Vagina (tissue), 2 donors: Measurements from ENCODE around the gene FLRT2. TPM values are rescaled to one million over a fixed set of nuclear protein-coding genes. Genes with fewer than 3 reads are reported as not detected.

Experiments
- DNase-seq, 2 donors: peaks; one replicate each; pipeline ENCODE4 v3.0.0-alpha.2; 2017; ENCODE audit errors: extremely low spot score in 2 of 2
- H3K27ac ChIP-seq: fragments of 200-600 bp; sonication (generic); one replicate; pipeline ENCODE4 v1.5.1; 2019
- H3K27me3 ChIP-seq: fragments of 200-600 bp; sonication (generic); one replicate; pipeline ENCODE4 v1.5.1; 2019
- H3K36me3 ChIP-seq, 2 donors: fragments of 200-600 bp; sonication (generic); one replicate each; pipeline ENCODE4 v1.5.1; 2017 to 2019
- H3K4me1 ChIP-seq: fragments of 200-600 bp; sonication (generic); one replicate; pipeline ENCODE4 v1.5.1; 2019
- H3K4me3 ChIP-seq, 2 donors: fragments of 200-600 bp; sonication (generic); 1 replicate in 1 of 2; 2 replicates in 1 of 2; pipeline ENCODE4 v1.5.1; 2016 to 2019
- H3K9me3 ChIP-seq: fragments of 200-600 bp; sonication (generic); one replicate; pipeline ENCODE4 v1.5.1; 2019
- CTCF ChIP-seq, 3 experiments: fragments of 450-650 bp in 2 of 3; fragments of 200-600 bp in 1 of 3; sonication (generic) in 1 of 3; IDR thresholded peaks; one replicate each; pipeline ENCODE4 v1.5.1; 2017 to 2019; ENCODE audit warnings: antibody characterized with exemption in 3 of 3, mild to moderate bottlenecking in 2 of 3, moderate library complexity in 2 of 3
- POLR2A ChIP-seq, 2 donors: fragments of 450-650 bp; IDR thresholded peaks; one replicate each; pipeline ENCODE4 v1.6.1; 2017; ENCODE audit warnings: antibody characterized with exemption in 2 of 2, mild to moderate bottlenecking in 2 of 2, moderate library complexity in 2 of 2
- POLR2AphosphoS5 ChIP-seq, 2 donors: sonication (generic); formaldehyde crosslinking; IDR thresholded peaks; one replicate each; pipeline ENCODE4 v1.9.0; 2017; ENCODE audit warnings: antibody characterized with exemption in 2 of 2, mild to moderate bottlenecking in 2 of 2, low read depth in 1 of 2; ENCODE audit not compliant: insufficient read depth in 1 of 2
- intact Hi-C: fragments of 100-400 bp; cut with DNase I; formaldehyde crosslinking; loops from one replicate; pipeline ENCODE4 v1.15.1; 2023
- total RNA-seq: library from RNA; depleted of rRNA; stranded (reverse); fragments of >200 nt; gene quantifications from one replicate; pipeline ENCODE4 v1.2.3, GENCODE V29; 2016

The FLRT2 gene
- total RNA-seq, 1 donor from 2014 or later, result 22.8 TPM

- no peak for DNase-seq
- Histone ChIP-seq H3K9me3 (no peaks in the 10 kb centered on the region), H3K4me3 (no peak overlapping the region), H3K4me1 (no peaks in the 10 kb centered on the region), H3K27me3 (no peaks in the 10 kb centered on the region), H3K27ac (no peak overlapping the region), H3K36me3 (no peaks in the 10 kb centered on the region)
- intact Hi-C loops, result no loop called here
- TF ChIP-seq CTCF (IDR thresholded peaks at IDR 0.05) (no peak), POLR2AphosphoS5 (IDR thresholded peaks at IDR 0.05; ENCODE audit: insufficient read depth in 1 of 2, low read depth in 1 of 2) (no peak), POLR2A (IDR thresholded peaks at IDR 0.05) (no peak)
Measured at GRCh38 chr14:85558505-85558904, 28.6 kb downstream of the FLRT2 start.

GRCh38 chr14:85562630-85563029 lies 32.7 kb downstream of the FLRT2 start:
- H3K36me3 ChIP-seq, result no peaks in the 10 kb centered on the region
- no peak overlapping the region for H3K27ac ChIP-seq
- H3K4me1 ChIP-seq, result no peaks in the 10 kb centered on the region
- H3K9me3 ChIP-seq, result no peaks in the 10 kb centered on the region
- TF ChIP-seq POLR2A (IDR thresholded peaks at IDR 0.05) (no peak), CTCF (IDR thresholded peaks at IDR 0.05) (no peak)
- DNase-seq, result no peak
- no peak overlapping the region for H3K4me3 ChIP-seq
- intact Hi-C loops, result no loop called here
- H3K27me3 ChIP-seq, result no peaks in the 10 kb centered on the region

DNA sequence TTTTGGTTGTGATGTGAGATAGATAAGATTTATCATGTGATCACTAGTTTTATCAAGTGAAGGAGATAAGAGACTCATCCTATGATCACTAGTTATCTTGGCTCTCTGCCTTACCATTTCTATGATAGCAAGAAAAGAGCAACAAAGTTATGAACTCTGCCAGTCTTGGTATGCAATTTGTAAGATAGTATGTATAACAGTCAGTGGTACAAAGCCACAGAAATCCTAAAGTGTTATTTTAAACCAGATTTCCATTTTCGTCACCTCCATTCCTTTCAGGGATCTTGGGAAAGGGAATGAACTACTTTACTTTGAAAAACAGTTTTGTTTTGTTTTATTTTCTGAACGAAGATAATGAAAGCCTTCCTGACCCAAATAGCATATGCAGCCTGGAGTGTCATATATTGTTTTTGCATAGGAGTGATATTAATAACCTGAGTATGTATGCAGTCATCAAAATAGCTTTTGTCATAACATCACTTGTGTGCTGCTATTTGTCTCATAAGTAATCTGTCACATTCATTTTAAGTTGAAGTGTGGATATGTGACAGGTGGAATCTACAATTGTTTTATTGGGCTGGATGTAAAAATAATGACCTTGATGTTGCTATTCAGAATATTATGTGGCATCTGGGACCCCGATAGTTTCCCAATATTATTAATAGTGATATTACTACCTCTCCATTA lies 35.0 kb downstream of the FLRT2 start:
- peak overlapping the region; percentile 31 for H3K27ac ChIP-seq
- no peak overlapping the region for H3K4me3 ChIP-seq
- H3K9me3 ChIP-seq, result no peaks in the 10 kb centered on the region
- no peak for DNase-seq
- intact Hi-C loops, result no loop called here
- no peaks in the 10 kb centered on the region for H3K27me3 ChIP-seq
- H3K4me1 ChIP-seq, result no peaks in the 10 kb centered on the region
- TF ChIP-seq POLR2AphosphoS5 (IDR thresholded peaks at IDR 0.05; ENCODE audit: insufficient read depth in 1 of 2, low read depth in 1 of 2) (no peak), CTCF (IDR thresholded peaks at IDR 0.05) (no peak), POLR2A (IDR thresholded peaks at IDR 0.05) (no peak)
- no peaks in the 10 kb centered on the region for H3K36me3 ChIP-seq

DNA sequence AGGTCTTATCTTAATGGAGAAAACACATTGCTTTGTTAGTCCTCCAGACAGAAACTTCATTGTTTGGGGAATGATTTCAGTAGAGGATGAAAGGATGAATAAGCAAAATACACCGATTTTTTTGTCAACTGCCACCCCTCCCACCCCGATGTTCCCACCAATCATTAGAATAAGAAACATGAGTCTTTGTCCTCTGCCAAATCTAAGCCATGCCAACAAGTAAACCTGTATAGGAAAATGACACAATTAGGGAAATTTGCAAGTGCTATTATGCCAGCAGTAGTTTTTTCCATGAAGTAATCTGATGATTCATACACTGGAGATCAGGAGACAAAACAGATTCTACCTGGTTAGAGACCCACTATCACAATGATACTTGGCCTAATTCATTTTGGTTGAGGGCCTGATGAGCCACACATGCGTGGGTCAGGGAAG lies 35.9 kb downstream of the FLRT2 start:
- Histone ChIP-seq H3K27ac (peak overlapping the region; percentile 31), H3K9me3 (no peaks in the 10 kb centered on the region), H3K27me3 (no peaks in the 10 kb centered on the region), H3K36me3 (no peaks in the 10 kb centered on the region), H3K4me1 (no peaks in the 10 kb centered on the region), H3K4me3 (no peak overlapping the region)
- intact Hi-C loops, result no loop called here
- no peak for TF ChIP-seq POLR2A (IDR thresholded peaks at IDR 0.05)
- no peak for TF ChIP-seq CTCF (IDR thresholded peaks at IDR 0.05)
- no peak for TF ChIP-seq POLR2AphosphoS5 (IDR thresholded peaks at IDR 0.05; ENCODE audit: insufficient read depth in 1 of 2, low read depth in 1 of 2)
- DNase-seq, result no peak

DNA sequence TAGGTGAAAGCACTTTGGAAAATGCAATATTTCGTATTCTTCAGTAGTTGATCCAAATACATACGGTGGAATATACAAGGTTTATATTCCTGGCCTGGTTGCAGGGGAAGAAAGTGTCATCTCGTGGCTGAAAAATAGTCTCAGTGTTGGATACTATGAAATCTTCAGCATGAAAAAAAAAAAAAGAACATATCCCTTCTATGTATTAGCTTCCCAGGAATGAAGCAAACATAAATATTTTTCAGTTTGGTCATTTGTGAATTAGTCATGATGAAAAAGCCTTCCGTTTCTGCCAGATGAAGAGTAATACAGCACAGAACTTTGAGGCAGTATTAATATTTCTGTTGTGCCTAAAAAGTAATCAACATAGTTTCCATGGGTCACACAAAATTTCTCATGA lies 36.7 kb downstream of the FLRT2 start:
- H3K4me1 ChIP-seq, result no peaks in the 10 kb centered on the region
- H3K27ac ChIP-seq, result peak overlapping the region; percentile 16
- H3K36me3 ChIP-seq, result no peaks in the 10 kb centered on the region
- no peaks in the 10 kb centered on the region for H3K27me3 ChIP-seq
- no peaks in the 10 kb centered on the region for H3K9me3 ChIP-seq
- no peak for DNase-seq
- TF ChIP-seq POLR2AphosphoS5 (IDR thresholded peaks at IDR 0.05; ENCODE audit: insufficient read depth in 1 of 2, low read depth in 1 of 2) (no peak), CTCF (IDR thresholded peaks at IDR 0.05) (no peak), POLR2A (IDR thresholded peaks at IDR 0.05) (no peak)
- H3K4me3 ChIP-seq, result no peak overlapping the region
- intact Hi-C loops, result no loop called here
